Measurements from ENCODE around the gene MICALL1.

GRCh38 chr22:37924386-37925065 is 18.4 kb downstream of the MICALL1 start:
- TF ChIP-seq LCOR (CRISPR knock-in tag; IDR thresholded peaks at IDR 0.05), result no peak
- no peak for TF ChIP-seq NFE2 (IDR thresholded peaks at IDR 0.05; ENCODE audit: low read depth)
- no peak for TF ChIP-seq MXI1 (IDR thresholded peaks at IDR 0.05; ENCODE audit: low read depth, low read length)

Measured in K562 (cell line).